AG09309 (cell line): ENCODE data around the gene DIS3L2.

Source experiments
- DNase-seq: peaks from one replicate; pipeline ENCODE4 v3.0.0-alpha.2; 2010; ENCODE audit warnings: low read depth
- H3K4me3 ChIP-seq: 2 replicates; pipeline ENCODE4 v1.5.1; 2011; ENCODE audit warnings: mild to moderate bottlenecking, low read depth, low read length, moderate library complexity; ENCODE audit not compliant: control insufficient read depth
- TF ChIP-seq, protein P1 (sequence below): IDR thresholded peaks from 2 replicates; pipeline ENCODE4 v1.5.1; 2011; ENCODE audit warnings: mild to moderate bottlenecking, low read depth, low read length, inconsistent platforms; ENCODE audit not compliant: insufficient read depth, control insufficient read depth; ENCODE audit errors: missing control alignments

Gene DIS3L2

DNA sequence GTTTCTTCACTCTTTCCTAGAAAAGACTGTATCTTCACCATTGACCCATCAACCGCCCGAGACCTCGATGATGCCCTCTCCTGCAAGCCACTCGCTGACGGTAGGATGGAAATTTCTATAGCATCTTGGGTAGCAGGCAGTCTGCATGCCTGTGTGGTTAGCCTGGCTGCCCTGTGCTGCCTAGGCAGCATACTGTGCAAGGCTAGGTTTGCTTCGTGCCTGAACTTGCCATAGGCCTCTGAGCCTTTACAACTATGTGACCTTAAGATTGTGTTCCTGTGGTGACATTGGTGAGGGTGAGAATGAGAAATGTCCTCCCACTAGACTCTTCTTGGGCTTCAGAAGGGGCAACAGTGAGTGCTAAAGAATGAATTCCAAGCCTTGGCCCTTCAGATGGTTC lies 248.8 kb downstream of the DIS3L2 start:
- no peak for DNase-seq
- TF ChIP-seq, protein P1, sequence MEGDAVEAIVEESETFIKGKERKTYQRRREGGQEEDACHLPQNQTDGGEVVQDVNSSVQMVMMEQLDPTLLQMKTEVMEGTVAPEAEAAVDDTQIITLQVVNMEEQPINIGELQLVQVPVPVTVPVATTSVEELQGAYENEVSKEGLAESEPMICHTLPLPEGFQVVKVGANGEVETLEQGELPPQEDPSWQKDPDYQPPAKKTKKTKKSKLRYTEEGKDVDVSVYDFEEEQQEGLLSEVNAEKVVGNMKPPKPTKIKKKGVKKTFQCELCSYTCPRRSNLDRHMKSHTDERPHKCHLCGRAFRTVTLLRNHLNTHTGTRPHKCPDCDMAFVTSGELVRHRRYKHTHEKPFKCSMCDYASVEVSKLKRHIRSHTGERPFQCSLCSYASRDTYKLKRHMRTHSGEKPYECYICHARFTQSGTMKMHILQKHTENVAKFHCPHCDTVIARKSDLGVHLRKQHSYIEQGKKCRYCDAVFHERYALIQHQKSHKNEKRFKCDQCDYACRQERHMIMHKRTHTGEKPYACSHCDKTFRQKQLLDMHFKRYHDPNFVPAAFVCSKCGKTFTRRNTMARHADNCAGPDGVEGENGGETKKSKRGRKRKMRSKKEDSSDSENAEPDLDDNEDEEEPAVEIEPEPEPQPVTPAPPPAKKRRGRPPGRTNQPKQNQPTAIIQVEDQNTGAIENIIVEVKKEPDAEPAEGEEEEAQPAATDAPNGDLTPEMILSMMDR = no peak
- H3K4me3 ChIP-seq = no peak overlapping the region

DNA sequence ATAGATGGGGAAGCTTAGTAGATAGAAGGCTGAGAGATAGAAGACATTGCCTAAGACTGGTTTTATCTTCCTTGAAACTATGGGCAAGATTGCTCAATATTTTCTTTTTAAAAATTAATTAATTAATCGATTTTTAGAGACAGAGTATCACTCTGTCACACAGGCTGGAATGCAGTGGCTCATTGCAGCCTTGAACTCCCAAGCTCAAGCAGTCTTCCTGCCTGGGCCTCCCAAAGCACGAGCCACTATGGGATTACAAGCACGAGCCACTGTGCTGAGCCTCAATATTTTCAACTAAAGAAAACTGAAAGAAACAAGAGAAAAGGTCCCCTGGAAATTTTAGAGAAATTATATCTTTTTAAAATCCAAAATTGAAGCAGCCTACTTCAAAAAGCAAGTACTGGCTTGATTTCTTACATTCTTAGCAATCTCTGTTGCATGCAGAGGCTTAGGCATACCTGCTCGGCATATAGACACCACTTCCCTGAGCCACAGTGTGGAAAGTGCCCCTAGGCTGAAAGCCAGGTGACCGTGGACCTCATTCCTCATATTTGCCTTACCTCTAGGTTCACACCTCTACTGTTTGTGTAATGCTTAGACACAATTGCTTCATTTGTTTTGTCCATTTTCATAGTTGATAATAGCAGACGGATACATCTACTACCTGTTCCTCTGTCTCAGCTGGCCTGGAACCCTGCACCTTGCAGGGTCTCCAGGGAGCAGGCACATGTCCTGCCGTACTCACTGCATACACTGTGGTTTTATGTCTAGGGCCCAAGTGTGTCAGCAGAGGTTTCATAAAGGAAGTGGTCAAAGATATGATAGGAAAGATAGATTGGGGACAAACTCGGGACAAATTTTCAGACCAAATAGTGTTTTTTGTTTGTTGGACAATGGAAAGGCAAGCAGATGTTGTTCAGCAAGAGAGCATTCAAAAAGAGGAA lies 250.5 kb downstream of the DIS3L2 start:
- no peak for DNase-seq
- TF ChIP-seq, protein P1 = no peak
- no peak overlapping the region for H3K4me3 ChIP-seq

DNA sequence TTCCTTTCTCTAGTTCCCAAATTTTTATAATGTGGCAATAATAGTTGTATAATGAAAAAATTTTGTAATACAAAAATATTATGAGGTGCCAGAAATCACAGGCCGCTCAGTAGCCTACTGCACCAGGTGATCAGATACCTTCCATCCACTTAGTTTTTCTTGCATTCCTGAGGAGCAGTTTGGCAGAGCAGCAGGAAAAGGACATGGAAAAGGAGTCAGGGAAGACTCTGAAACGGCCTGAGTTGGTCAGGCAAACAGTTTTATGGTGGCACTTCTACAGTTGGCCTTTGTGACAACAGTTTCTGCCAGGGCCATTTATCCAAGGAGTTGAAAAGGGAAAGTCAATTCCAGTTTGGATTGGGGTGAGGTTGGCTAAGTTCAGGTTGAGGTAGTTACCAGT lies 251.7 kb downstream of the DIS3L2 start:
- TF ChIP-seq, protein P1 = no peak

DNA sequence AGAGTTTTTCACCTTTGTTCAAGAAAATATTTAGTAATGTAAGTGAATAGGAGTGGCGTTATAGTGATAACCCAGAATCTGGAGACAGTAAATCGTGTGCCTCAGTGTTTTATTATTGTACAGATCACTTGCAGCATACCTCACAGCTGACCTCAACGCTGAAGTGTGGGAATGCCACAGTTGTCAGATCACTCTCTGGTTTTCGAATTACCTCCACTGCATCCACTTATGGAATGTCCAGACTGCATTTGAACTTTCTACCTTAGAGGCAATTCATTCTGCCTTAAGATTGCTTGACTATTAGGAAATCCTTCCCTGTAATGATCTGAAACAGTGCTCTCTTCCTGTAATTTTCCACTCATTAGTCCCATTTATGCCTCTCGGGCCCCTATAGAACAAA lies 252.5 kb downstream of the DIS3L2 start:
- no peak overlapping the region for H3K4me3 ChIP-seq
- DNase-seq = no peak
- TF ChIP-seq, protein P1 = no peak

More for the DNA sequence above, 251.7 kb downstream of the DIS3L2 start:
- DNase-seq = no peak
- no peak overlapping the region for H3K4me3 ChIP-seq

DNA sequence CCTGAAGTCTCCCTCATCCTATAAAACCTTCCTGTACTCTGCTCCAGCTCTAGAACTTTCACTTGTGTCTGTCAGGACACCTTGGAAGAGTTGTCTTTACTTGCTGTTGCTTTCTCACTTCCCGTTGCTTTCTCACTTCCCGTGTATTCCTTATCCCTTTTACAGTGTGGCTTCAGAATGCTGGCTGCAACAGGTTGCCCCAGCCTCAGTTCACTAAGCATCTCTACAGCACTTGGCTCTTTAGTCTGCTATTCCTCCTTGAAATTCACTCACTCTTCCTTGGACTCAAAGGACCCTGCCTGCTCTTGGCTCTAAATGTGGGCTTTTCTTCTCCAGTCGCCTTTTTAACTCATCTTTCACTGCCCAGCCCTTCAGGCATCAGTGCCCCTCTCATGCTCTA lies 254.5 kb downstream of the DIS3L2 start:
- DNase-seq = no peak
- TF ChIP-seq, protein P1 = no peak

DNA sequence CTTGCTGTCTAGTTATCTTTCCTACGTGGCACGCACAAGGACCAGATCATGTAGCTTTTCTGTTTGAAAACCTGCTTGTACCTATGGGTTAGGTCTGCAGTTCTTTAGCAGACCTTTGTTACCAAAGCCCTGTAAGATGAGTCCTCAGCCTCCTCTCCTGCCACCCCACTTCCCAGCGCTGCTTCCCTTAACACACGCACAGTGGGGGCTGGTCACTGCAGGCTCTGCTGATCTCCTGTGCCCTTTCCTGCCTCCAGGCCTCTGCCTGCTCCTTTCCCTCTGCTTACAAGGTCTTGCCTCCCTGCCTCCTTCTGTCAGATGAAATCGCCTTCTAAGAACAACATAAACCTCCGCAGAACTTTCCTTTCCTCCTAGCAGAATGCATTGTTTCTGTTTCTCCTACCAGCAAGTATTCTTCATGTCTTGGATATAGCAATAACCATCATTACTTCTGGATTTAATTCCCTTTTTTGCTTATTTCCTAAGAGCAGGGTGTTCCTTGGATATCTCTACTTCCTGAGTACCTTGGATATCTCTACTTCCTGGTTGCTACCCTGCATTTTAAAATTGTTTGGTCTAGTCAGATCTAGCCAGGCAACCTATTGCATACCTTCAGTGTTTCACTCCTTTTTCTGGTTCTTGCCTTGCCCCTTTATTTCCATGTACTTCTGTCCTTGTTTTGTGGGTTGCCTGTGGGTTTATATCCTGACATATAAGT lies 257.4 kb downstream of the DIS3L2 start:
- TF ChIP-seq, protein P1 = no peak
- H3K4me3 ChIP-seq = no peak overlapping the region
- no peak for DNase-seq

More for the DNA sequence above, 254.5 kb downstream of the DIS3L2 start:
- no peak overlapping the region for H3K4me3 ChIP-seq
